ENCODE results near the gene EXOSC9. TPM values are rescaled to one million over a fixed set of nuclear protein-coding genes. Genes with fewer than 3 reads are reported as not detected.

Gene EXOSC9
- total RNA-seq, 1 experiment from 2014 or later: 35.5 TPM

DNA sequence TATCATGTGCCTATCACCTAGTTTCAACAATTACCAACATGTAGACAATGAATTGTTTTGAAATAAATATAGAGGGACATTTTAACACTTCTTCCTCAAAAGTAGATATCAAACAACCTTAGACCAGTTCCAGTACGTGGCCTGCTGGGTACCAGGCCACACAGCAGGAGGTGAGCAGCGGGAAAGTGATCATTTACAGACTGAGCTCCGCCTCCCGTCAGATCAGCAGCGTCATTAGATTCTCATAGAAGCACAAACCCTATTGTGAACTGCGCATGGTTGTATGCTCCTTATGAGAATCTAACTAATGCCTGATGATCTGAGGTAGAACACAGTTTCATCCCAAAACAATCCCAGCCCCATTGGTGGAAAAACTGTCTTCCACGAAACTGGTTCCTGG is 62.7 kb downstream of the EXOSC9 start:
- in situ Hi-C loops (cut with HindIII; ENCODE audit: low pct_unique_long_range_greater_than_20kb, low sequenced_read_pairs): no loop called here
- no peak for DNase-seq (ENCODE audit: low read depth, low spot score)

Other genes with a start within 250 kb of the EXOSC9 start
- 1,224 and 1,287 TPM in 2 replicates for gene ANXA5, start 104.3 kb upstream of the EXOSC9 start, total RNA-seq (2014; rRNA removed; shearing (Covaris generic))
- gene SMIM43, start 36.2 kb upstream of the EXOSC9 start, total RNA-seq (2014; rRNA removed; shearing (Covaris generic)): not detected in 2 replicates
- 37.0 and 42.4 TPM in 2 replicates for gene CCNA2, start 22.6 kb downstream of the EXOSC9 start, total RNA-seq (2014; rRNA removed; shearing (Covaris generic))
- gene BBS7, start 69.2 kb downstream of the EXOSC9 start, total RNA-seq (2014; rRNA removed; shearing (Covaris generic)): 12.4 and 13.0 TPM in 2 replicates
- gene TRPC3, start 150.7 kb downstream of the EXOSC9 start, total RNA-seq (2014; rRNA removed; shearing (Covaris generic)): 0.05 TPM in 1 of 2 replicates, not detected in the other

All from SK-MEL-5 (cell line).